Measurements from ENCODE around the gene WDR27. TPM values are rescaled to one million over a fixed set of nuclear protein-coding genes. Genes with fewer than 3 reads are reported as not detected.
"Not testable (repeated sequence)": the region's sequence is repeated elsewhere in the genome, so short reads cannot be mapped to it uniquely, and the experiment has no call there.

Gene WDR27
- total RNA-seq, 1 donor = 23.9 TPM

DNA sequence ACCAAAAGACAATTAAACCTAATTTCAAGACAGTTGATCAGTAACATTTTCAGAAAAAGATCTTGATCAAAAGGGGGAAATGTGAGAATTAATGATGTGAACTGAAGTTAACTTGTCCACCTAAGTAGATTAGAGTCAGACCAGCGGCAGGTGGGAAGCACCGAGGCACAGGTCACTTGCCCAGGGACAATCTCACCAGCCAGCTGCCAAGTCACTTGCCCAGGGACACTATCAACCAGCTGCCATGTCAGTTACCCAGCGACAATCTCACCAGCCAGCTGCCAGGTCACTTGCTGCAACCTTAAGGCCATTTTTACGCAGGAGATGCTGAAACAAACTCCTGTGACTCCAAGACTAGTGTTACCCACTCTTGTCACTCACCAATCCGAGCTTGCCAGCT lies 260.5 kb downstream of the WDR27 start:
- Histone ChIP-seq H3K36me3 (ENCODE audit: insufficient read depth, low read length) (no peaks in the 10 kb centered on the region), H3K79me2 (ENCODE audit: insufficient read depth, low read length) (no peaks in the 10 kb centered on the region), H4K20me1 (ENCODE audit: insufficient read depth, low read length) (no peaks in the 10 kb centered on the region), H3K4me2 (ENCODE audit: insufficient read depth, low read length) (no peak overlapping the region), H2AFZ (ENCODE audit: low read length) (no peak overlapping the region), H3K4me1 (ENCODE audit: insufficient read depth, low read length) (no peaks in the 10 kb centered on the region), H3K4me3 (ENCODE audit: insufficient read depth, low read length) (no peak overlapping the region), H3K27me3 (ENCODE audit: insufficient read depth, low read length) (no peaks in the 10 kb centered on the region), H3K9me3 (ENCODE audit: low read depth, low read length) (no peaks in the 10 kb centered on the region), H3K27ac (ENCODE audit: low read depth, low read length) (no peak overlapping the region)
- DNase-seq (ENCODE audit: insufficient read length, low spot score, missing footprints) = no peak
- TF ChIP-seq, protein P1, sequence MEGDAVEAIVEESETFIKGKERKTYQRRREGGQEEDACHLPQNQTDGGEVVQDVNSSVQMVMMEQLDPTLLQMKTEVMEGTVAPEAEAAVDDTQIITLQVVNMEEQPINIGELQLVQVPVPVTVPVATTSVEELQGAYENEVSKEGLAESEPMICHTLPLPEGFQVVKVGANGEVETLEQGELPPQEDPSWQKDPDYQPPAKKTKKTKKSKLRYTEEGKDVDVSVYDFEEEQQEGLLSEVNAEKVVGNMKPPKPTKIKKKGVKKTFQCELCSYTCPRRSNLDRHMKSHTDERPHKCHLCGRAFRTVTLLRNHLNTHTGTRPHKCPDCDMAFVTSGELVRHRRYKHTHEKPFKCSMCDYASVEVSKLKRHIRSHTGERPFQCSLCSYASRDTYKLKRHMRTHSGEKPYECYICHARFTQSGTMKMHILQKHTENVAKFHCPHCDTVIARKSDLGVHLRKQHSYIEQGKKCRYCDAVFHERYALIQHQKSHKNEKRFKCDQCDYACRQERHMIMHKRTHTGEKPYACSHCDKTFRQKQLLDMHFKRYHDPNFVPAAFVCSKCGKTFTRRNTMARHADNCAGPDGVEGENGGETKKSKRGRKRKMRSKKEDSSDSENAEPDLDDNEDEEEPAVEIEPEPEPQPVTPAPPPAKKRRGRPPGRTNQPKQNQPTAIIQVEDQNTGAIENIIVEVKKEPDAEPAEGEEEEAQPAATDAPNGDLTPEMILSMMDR (IDR thresholded peaks at IDR 0.05; ENCODE audit: extremely low read depth, low read depth, low read length) = no peak

DNA sequence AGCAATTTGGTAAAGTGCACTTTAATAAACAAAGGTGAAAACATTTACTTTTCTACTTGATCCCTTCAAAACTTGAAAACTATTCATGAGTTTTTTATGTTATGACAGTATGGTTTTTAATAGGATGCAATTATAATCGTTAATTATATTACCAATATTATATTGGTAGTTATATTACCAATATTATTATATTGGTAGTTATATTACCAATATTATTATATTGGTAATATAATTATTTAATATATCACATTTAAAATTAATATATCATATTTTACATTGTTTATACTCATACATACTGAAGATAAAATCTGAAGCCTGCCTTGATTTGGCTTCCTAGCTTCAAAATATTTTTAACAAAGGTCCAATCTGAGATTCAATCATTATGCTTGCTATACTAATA lies 262.1 kb downstream of the WDR27 start:
- Histone ChIP-seq H3K27ac (ENCODE audit: low read depth, low read length) (no peak overlapping the region), H3K9me3 (ENCODE audit: low read depth, low read length) (no peaks in the 10 kb centered on the region), H3K36me3 (ENCODE audit: insufficient read depth, low read length) (no peaks in the 10 kb centered on the region), H2AFZ (ENCODE audit: low read length) (no peak overlapping the region), H4K20me1 (ENCODE audit: insufficient read depth, low read length) (no peaks in the 10 kb centered on the region), H3K79me2 (ENCODE audit: insufficient read depth, low read length) (no peaks in the 10 kb centered on the region), H3K4me3 (ENCODE audit: insufficient read depth, low read length) (no peak overlapping the region), H3K4me1 (ENCODE audit: insufficient read depth, low read length) (no peaks in the 10 kb centered on the region), H3K4me2 (ENCODE audit: insufficient read depth, low read length) (no peak overlapping the region), H3K27me3 (ENCODE audit: insufficient read depth, low read length) (no peaks in the 10 kb centered on the region)
- DNase-seq (ENCODE audit: insufficient read length, low spot score, missing footprints) = no peak
- TF ChIP-seq, protein P1 (IDR thresholded peaks at IDR 0.05; ENCODE audit: extremely low read depth, low read depth, low read length) = no peak

DNA sequence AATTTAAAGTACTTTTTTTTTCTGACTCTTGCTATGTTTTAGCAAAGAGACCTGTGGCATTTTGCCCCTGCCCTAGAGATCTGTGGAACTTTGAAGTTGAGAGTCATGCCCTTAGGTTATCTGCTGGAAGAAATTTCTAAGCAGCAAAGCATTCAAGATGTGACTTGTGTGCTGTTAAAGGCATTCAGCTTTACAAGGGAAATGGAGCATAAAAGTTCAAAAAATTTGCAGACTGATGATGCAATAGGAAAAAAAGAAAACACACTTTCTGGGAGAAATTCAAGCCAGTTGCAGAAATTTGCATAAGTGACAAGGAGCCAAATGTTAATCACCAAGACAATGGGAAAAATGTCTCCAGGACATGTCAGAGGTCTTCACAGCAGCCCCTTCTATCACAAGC lies 267.3 kb downstream of the WDR27 start:
- DNase-seq (ENCODE audit: insufficient read length, low spot score, missing footprints) = not testable (repeated sequence)

DNA sequence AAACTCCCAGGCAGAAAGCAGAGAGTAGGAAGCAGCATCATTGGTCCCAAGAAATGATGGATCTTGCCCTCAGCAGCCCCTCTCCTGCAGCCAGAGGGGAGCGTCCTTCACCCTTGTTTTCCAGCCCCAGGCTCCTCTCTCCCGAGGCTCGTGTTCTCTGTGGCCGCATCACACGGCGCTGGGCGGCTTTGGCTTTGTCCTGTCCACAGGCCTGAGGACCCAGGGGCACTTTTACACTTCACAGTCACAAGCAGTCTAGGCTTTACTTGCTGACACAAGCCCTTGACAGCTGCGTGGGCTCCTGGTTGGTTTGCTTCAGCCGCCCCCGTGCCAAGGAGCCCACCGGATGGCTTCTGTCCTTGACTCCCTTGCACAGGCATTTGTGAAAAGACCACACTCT lies 272.8 kb downstream of the WDR27 start:
- H2AFZ ChIP-seq (ENCODE audit: low read length) = peak overlapping the region; percentile 72
- no peaks in the 10 kb centered on the region for H3K27me3 ChIP-seq (ENCODE audit: insufficient read depth, low read length)
- TF ChIP-seq, protein P1 (IDR thresholded peaks at IDR 0.05; ENCODE audit: extremely low read depth, low read depth, low read length) = no peak
- peaks cover 7% of the 10 kb centered on the region for H3K9me3 ChIP-seq (ENCODE audit: low read depth, low read length)
- DNase-seq (ENCODE audit: insufficient read length, low spot score, missing footprints) = no peak
- no peaks in the 10 kb centered on the region for H3K36me3 ChIP-seq (ENCODE audit: insufficient read depth, low read length)
- H3K4me1 ChIP-seq (ENCODE audit: insufficient read depth, low read length) = peaks cover 8% of the 10 kb centered on the region
- H3K27ac ChIP-seq (ENCODE audit: low read depth, low read length) = no peak overlapping the region
- no peak overlapping the region for H3K4me3 ChIP-seq (ENCODE audit: insufficient read depth, low read length)
- H3K79me2 ChIP-seq (ENCODE audit: insufficient read depth, low read length) = no peaks in the 10 kb centered on the region
- no peak overlapping the region for H3K4me2 ChIP-seq (ENCODE audit: insufficient read depth, low read length)
- no peaks in the 10 kb centered on the region for H4K20me1 ChIP-seq (ENCODE audit: insufficient read depth, low read length)

More for the DNA sequence above, 267.3 kb downstream of the WDR27 start:
- H3K4me2 ChIP-seq (ENCODE audit: insufficient read depth, low read length); H3K27me3 ChIP-seq (ENCODE audit: insufficient read depth, low read length); H3K79me2 ChIP-seq (ENCODE audit: insufficient read depth, low read length); H3K4me3 ChIP-seq (ENCODE audit: insufficient read depth, low read length); H3K4me1 ChIP-seq (ENCODE audit: insufficient read depth, low read length); H4K20me1 ChIP-seq (ENCODE audit: insufficient read depth, low read length); H2AFZ ChIP-seq (ENCODE audit: low read length); H3K36me3 ChIP-seq (ENCODE audit: insufficient read depth, low read length); H3K9me3 ChIP-seq (ENCODE audit: low read depth, low read length); H3K27ac ChIP-seq (ENCODE audit: low read depth, low read length): not testable (repeated sequence)

Data from osteoblast (primary cell).